HEK293 (cell line): ENCODE results near the gene MAP3K5.

Source experiments
- PATZ1 ChIP-seq: fragments of 450-650 bp; formaldehyde crosslinking; IDR thresholded peaks from 2 replicates; pipeline ENCODE4 v1.5.1; 2016; ENCODE audit warnings: missing biosample characterization, missing genetic modification characterization
- YY1 ChIP-seq: fragments of 450-650 bp; formaldehyde crosslinking; IDR thresholded peaks from 2 replicates; pipeline ENCODE4 v1.5.1; 2018; ENCODE audit warnings: missing biosample characterization, missing genetic modification characterization
- ZBTB10 ChIP-seq: fragments of 450-650 bp; formaldehyde crosslinking; IDR thresholded peaks from 2 replicates; pipeline ENCODE4 v1.5.1; 2016; ENCODE audit warnings: missing biosample characterization, missing genetic modification characterization
- ZNF114 ChIP-seq: fragments of 450-650 bp; formaldehyde crosslinking; IDR thresholded peaks from 2 replicates; pipeline ENCODE4 v1.5.0; 2017; ENCODE audit warnings: missing biosample characterization, missing genetic modification characterization
- TF ChIP-seq, protein P1 (sequence below): fragments of 450-650 bp; formaldehyde crosslinking; IDR thresholded peaks from 2 replicates; pipeline ENCODE4 v1.5.1; 2016; ENCODE audit warnings: missing biosample characterization, missing genetic modification characterization

DNA sequence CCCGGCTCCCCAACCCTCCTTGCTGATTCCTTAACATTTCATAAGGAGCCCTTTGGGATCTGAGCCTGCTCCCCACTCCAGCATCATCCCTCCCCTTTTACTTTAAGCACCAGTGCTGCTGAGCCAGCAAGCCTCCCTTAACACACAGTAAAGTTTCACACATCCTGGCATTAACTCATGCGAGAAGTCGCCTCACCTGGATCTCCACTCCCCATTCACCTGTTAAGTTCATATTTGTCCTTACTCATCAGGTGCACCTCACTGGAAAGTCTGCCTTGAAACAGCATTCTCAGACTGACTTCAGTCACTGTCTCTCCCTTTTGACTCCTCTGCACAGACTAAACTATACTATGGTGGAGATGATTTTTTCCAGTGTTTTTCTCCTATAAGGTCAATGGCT is 194.2 kb downstream of the MAP3K5 start:
- TF ChIP-seq ZBTB10 (no peak), YY1 (no peak), ZNF114 (tag by site-specific recombination) (no peak), PATZ1 (tag by site-specific recombination) (no peak)
- TF ChIP-seq, protein P1, sequence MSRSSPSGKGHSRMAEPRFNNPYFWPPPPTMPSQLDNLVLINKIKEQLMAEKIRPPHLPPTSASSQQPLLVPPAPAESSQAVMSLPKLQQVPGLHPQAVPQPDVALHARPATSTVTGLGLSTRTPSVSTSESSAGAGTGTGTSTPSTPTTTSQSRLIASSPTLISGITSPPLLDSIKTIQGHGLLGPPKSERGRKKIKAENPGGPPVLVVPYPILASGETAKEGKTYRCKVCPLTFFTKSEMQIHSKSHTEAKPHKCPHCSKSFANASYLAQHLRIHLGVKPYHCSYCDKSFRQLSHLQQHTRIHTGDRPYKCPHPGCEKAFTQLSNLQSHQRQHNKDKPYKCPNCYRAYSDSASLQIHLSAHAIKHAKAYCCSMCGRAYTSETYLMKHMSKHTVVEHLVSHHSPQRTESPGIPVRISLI (tag by site-specific recombination): no peak
